Right kidney (tissue), 9 donors: ENCODE results near the gene TWIST1.

Source experiments
- DNase-seq: peaks from one replicate; pipeline ENCODE4 v3.0.0-alpha.2; 2016
- long read RNA-seq, 8 donors: transcript quantifications; one replicate each; lab custom pipeline, GENCODE V29; 2026

Gene TWIST1
- long read RNA-seq, donor 1, transcript TWIST1-201 (2 exons, 1,666 nt): major isoform, 7 of 8 reads
- long read RNA-seq, donor 1, partial matches to known transcripts: 0 of 8 reads
- long read RNA-seq, donor 1, other reads (novel, unspliced or antisense): 0 of 8 reads
- long read RNA-seq, donor 2, partial matches to known transcripts: 8 of 10 reads
- long read RNA-seq, donor 2, other reads (novel, unspliced or antisense): 0 of 10 reads
- long read RNA-seq, donor 3, partial matches to known transcripts: 12 of 14 reads
- long read RNA-seq, donor 3, other reads (novel, unspliced or antisense): 0 of 14 reads
- long read RNA-seq, donor 4, transcript TWIST1-201 (2 exons, 1,666 nt): major isoform, 10 of 10 reads
- long read RNA-seq, donor 4, partial matches to known transcripts: 0 of 10 reads
- long read RNA-seq, donor 4, other reads (novel, unspliced or antisense): 0 of 10 reads
- long read RNA-seq, donor 5, transcript TWIST1-201 (2 exons, 1,666 nt): major isoform, 13 of 45 reads
- long read RNA-seq, donor 5, partial matches to known transcripts: 32 of 45 reads
- long read RNA-seq, donor 5, other reads (novel, unspliced or antisense): 0 of 45 reads
- long read RNA-seq, donor 6, transcript TWIST1-201 (2 exons, 1,666 nt): major isoform, 5 of 14 reads
- long read RNA-seq, donor 6, partial matches to known transcripts: 9 of 14 reads
- long read RNA-seq, donor 6, other reads (novel, unspliced or antisense): 0 of 14 reads
- long read RNA-seq, donor 7, transcript TWIST1-201 (2 exons, 1,666 nt): major isoform, 13 of 14 reads
- long read RNA-seq, donor 7, partial matches to known transcripts: 0 of 14 reads
- long read RNA-seq, donor 7, other reads (novel, unspliced or antisense): 0 of 14 reads
- long read RNA-seq, donor 8, transcript TWIST1-201 (2 exons, 1,666 nt): major isoform, 12 of 29 reads
- long read RNA-seq, donor 8, partial matches to known transcripts: 17 of 29 reads
- long read RNA-seq, donor 8, other reads (novel, unspliced or antisense): 0 of 29 reads

- DNase-seq: peak; percentile 78
Observed at GRCh38 chr7:19117091-19117869, at the start of gene TWIST1. Gene TWIST1, minus strand, starts transcription at chr7:19117636. Its CDS starts 315 bp downstream, at chr7:19117321.

GRCh38 chr7:19161671-19162070 is 44.2 kb upstream of the TWIST1 start:
- DNase-seq: no peak

GRCh38 chr7:19146699-19147098 is 29.3 kb upstream of the TWIST1 start:
- DNase-seq: no peak

- no peak for DNase-seq
Observed at GRCh38 chr7:19145434-19146115, 28.1 kb upstream of the TWIST1 start.

- no peak for DNase-seq
Observed at GRCh38 chr7:19144661-19145433, 27.4 kb upstream of the TWIST1 start, which contains the start of gene FERD3L. Gene FERD3L, minus strand, starts transcription at chr7:19145421. Its CDS starts 59 bp downstream, at chr7:19145362.

- DNase-seq: peak; percentile 19
Observed at GRCh38 chr7:19143881-19144574, 26.6 kb upstream of the TWIST1 start.

GRCh38 chr7:19139706-19140327 is 22.4 kb upstream of the TWIST1 start:
- DNase-seq: no peak

- no peak for DNase-seq
Observed at GRCh38 chr7:19133886-19134285, 16.4 kb upstream of the TWIST1 start.

- DNase-seq: no peak
Observed at GRCh38 chr7:19133390-19133789, 16.0 kb upstream of the TWIST1 start.

GRCh38 chr7:19128856-19129255 is 11.4 kb upstream of the TWIST1 start:
- DNase-seq: no peak

GRCh38 chr7:19121977-19122588 is 4.6 kb upstream of the TWIST1 start:
- no peak for DNase-seq

GRCh38 chr7:19119870-19120486 is 2.5 kb upstream of the TWIST1 start:
- DNase-seq: peak; percentile 31

- no peak for DNase-seq
Observed at GRCh38 chr7:19119372-19119771, 1.9 kb upstream of the TWIST1 start.

GRCh38 chr7:19118636-19119371 is 1.4 kb upstream of the TWIST1 start:
- DNase-seq: peak; percentile 50

- peak; percentile 60 for DNase-seq
Observed at GRCh38 chr7:19117870-19118608, 603 bp upstream of the TWIST1 start.

- peak; percentile 82 for DNase-seq
Observed at GRCh38 chr7:19116121-19117090, 1.0 kb downstream of the TWIST1 start.
